ENCODE data around the gene PCP4L1. TPM values are rescaled to one million over a fixed set of nuclear protein-coding genes. Genes with fewer than 3 reads are reported as not detected.
"Not testable (repeated sequence)": the region's sequence is repeated elsewhere in the genome, so short reads cannot be mapped to it uniquely, and the experiment has no call there.

PCP4L1 gene
- 1 to 10 TPM in 3 of 4 donors, under 1 TPM in 1; 0.59 to 1.9 (median 1.4) TPM for polyA plus RNA-seq (ENCODE audit: insufficient read length in 4 of 4)

- peak in 3 of 4 donors; percentile 38 to 52 (median 48) for DNase-seq (ENCODE audit: low read depth in 4 of 4, low spot score in 3 of 4)
Observed at GRCh38 chr1:161258439-161259344, at the start of gene PCP4L1. TSS of gene PCP4L1 (plus strand) at chr1:161258745. CDS start at chr1:161258975, 230 bp downstream.

- DNase-seq (ENCODE audit: low read depth in 4 of 4, low spot score in 3 of 4), result no peak
Observed at GRCh38 chr1:161209790-161210409, 48.6 kb upstream of the PCP4L1 start.

GRCh38 chr1:161214369-161214768, 44.2 kb upstream of the PCP4L1 start:
- no peak for DNase-seq (ENCODE audit: low read depth in 4 of 4, low spot score in 3 of 4)

- no peak for DNase-seq (ENCODE audit: low read depth in 4 of 4, low spot score in 3 of 4)
Observed at GRCh38 chr1:161215076-161215475, 43.5 kb upstream of the PCP4L1 start, which contains the start of gene FCER1G. TSS of gene FCER1G (plus strand) at chr1:161215295. CDS start at chr1:161215322, 27 bp downstream.

GRCh38 chr1:161216945-161217712, 41.4 kb upstream of the PCP4L1 start:
- no peak for DNase-seq (ENCODE audit: low read depth in 4 of 4, low spot score in 3 of 4)

GRCh38 chr1:161217831-161218230, 40.7 kb upstream of the PCP4L1 start:
- no peak for DNase-seq (ENCODE audit: low read depth in 4 of 4, low spot score in 3 of 4)

- DNase-seq (ENCODE audit: low read depth in 4 of 4, low spot score in 3 of 4), result no peak
Observed at GRCh38 chr1:161218301-161219077, 40.1 kb upstream of the PCP4L1 start.

- no peak for DNase-seq (ENCODE audit: low read depth in 4 of 4, low spot score in 3 of 4)
Observed at GRCh38 chr1:161219078-161219892, 39.3 kb upstream of the PCP4L1 start.

GRCh38 chr1:161220002-161220401, 38.5 kb upstream of the PCP4L1 start:
- DNase-seq (ENCODE audit: low read depth in 4 of 4, low spot score in 3 of 4), result no peak

GRCh38 chr1:161222175-161223019, 36.1 kb upstream of the PCP4L1 start:
- DNase-seq (ENCODE audit: low read depth in 4 of 4, low spot score in 3 of 4), result no peak

GRCh38 chr1:161223805-161224694, 34.5 kb upstream of the PCP4L1 start:
- DNase-seq (ENCODE audit: low read depth in 4 of 4, low spot score in 3 of 4), result no peak

- DNase-seq (ENCODE audit: low read depth in 4 of 4, low spot score in 3 of 4), result not testable (repeated sequence)
Observed at GRCh38 chr1:161224695-161225087, 33.9 kb upstream of the PCP4L1 start.

- no peak for DNase-seq (ENCODE audit: low read depth in 4 of 4, low spot score in 3 of 4)
Observed at GRCh38 chr1:161225178-161225533, 33.4 kb upstream of the PCP4L1 start.

GRCh38 chr1:161225534-161226319, 32.8 kb upstream of the PCP4L1 start, which contains the start of gene TOMM40L:
TSS of gene TOMM40L (plus strand) at chr1:161226060. CDS start at chr1:161226490, 430 bp downstream.
- DNase-seq (ENCODE audit: low read depth in 4 of 4, low spot score in 3 of 4), result peak; percentile 89 to 95 (median 92)

GRCh38 chr1:161226320-161226711, 32.2 kb upstream of the PCP4L1 start:
- no peak for DNase-seq (ENCODE audit: low read depth in 4 of 4, low spot score in 3 of 4)

- DNase-seq (ENCODE audit: low read depth in 4 of 4, low spot score in 3 of 4), result no peak
Observed at GRCh38 chr1:161226759-161227158, 31.8 kb upstream of the PCP4L1 start.

All from left renal pelvis (tissue), 4 donors.